PC-9 (cell line): ENCODE measurements around the gene BANF2. TPM values are rescaled to one million over a fixed set of nuclear protein-coding genes. Genes with fewer than 3 reads are reported as not detected.

Source experiments
- BruUV-seq: library from RNA; stranded (reverse); fragments of 400-500 nt; replicated peaks from 2 replicates; lab custom pipeline; 2021; lab: Mats Ljungman, UMichigan
- CTCF ChIA-PET: fragments of 300-600 bp; sonication (Branson Sonifier 250); formaldehyde crosslinking; loops from one replicate; lab custom pipeline; 2022; ENCODE audit warnings: antibody characterized with exemption; lab: Charles Lee
- POLR2A ChIA-PET: fragments of 300-600 bp; sonication (Branson Sonifier 250); formaldehyde crosslinking; loops from one replicate; lab custom pipeline; 2022; ENCODE audit warnings: antibody characterized with exemption; ENCODE audit not compliant: unreplicated experiment; lab: Charles Lee
- DNase-seq, 2 experiments: peaks; one replicate each; pipeline versions ENCODE4 v3.0.0 to v3.0.0-alpha.2; 2015 to 2022; ENCODE audit warnings: mixed read lengths in 1 of 2
- H2AFZ ChIP-seq: fragments of 200-600 bp; sonication (generic); 2 replicates; pipeline ENCODE4 v1.8.1; 2017; ENCODE audit warnings: antibody characterized with exemption
- H3F3A ChIP-seq: fragments of 200-600 bp; sonication (generic); 2 replicates; pipeline ENCODE4 v1.8.1; 2017; ENCODE audit warnings: antibody characterized with exemption, mild to moderate bottlenecking, low read depth; ENCODE audit not compliant: insufficient read depth
- H3K27ac ChIP-seq: fragments of 200-600 bp; sonication (generic); 2 replicates; pipeline ENCODE4 v1.6.1; 2016; ENCODE audit warnings: mixed run types
- H3K27me3 ChIP-seq: fragments of 200-600 bp; sonication (generic); 2 replicates; pipeline ENCODE4 v1.6.1; 2016; ENCODE audit warnings: low read depth, mixed run types; ENCODE audit not compliant: insufficient read depth
- H3K36me3 ChIP-seq: fragments of 200-600 bp; sonication (generic); 2 replicates; pipeline ENCODE4 v1.6.1; 2016; ENCODE audit warnings: low read depth, mixed run types
- H3K4me1 ChIP-seq: fragments of 200-600 bp; sonication (generic); replicated peaks from 2 replicates; pipeline ENCODE4 v1.6.1; 2016; ENCODE audit warnings: mixed run types; ENCODE audit not compliant: insufficient read depth
- H3K4me2 ChIP-seq: fragments of 200-600 bp; sonication (generic); 2 replicates; pipeline ENCODE4 v1.6.1; 2017; ENCODE audit warnings: mixed run types
- H3K4me3 ChIP-seq: fragments of 200-600 bp; sonication (generic); 2 replicates; pipeline ENCODE4 v1.6.1; 2016; ENCODE audit warnings: mixed run types
- H3K79me2 ChIP-seq: fragments of 200-600 bp; sonication (generic); 2 replicates; pipeline ENCODE4 v1.6.1; 2017; ENCODE audit warnings: low read depth, mixed run types
- H3K9me2 ChIP-seq: fragments of 200-600 bp; sonication (generic); 2 replicates; pipeline ENCODE4 v1.8.1; 2017; ENCODE audit warnings: mild to moderate bottlenecking; ENCODE audit not compliant: insufficient read depth
- H3K9me3 ChIP-seq: fragments of 200-600 bp; sonication (generic); 2 replicates; pipeline ENCODE4 v1.8.1; 2016; ENCODE audit warnings: low read depth; ENCODE audit not compliant: insufficient read depth
- H4K20me1 ChIP-seq: fragments of 200-600 bp; sonication (generic); 2 replicates; pipeline ENCODE4 v1.8.1; 2017; ENCODE audit not compliant: insufficient read depth
- EZH2 ChIP-seq: fragments of 200-600 bp; sonication (generic); IDR thresholded peaks from 2 replicates; pipeline ENCODE4 v1.8.0; 2017; ENCODE audit warnings: antibody characterized with exemption, low read depth
- intact Hi-C: fragments of 100-400 bp; cut with micrococcal nuclease; formaldehyde crosslinking; loops from one replicate; pipeline ENCODE4 v1.10.0; 2022; ENCODE audit not compliant: unreplicated experiment
- total RNA-seq: library from RNA; stranded (reverse); gene quantifications from 2 replicates; pipeline ENCODE4 v1.2.3, GENCODE V29; 2021
- TF ChIP-seq, protein P1 (sequence below): fragments of 200-600 bp; sonication (generic); conservative IDR thresholded peaks from 2 replicates; pipeline ENCODE4 v1.6.1; 2017; ENCODE audit warnings: mixed run types, antibody characterized with exemption, mild to moderate bottlenecking, moderate library complexity

The BANF2 gene
- total RNA-seq, 1 experiment from 2014 or later: not detected

DNA sequence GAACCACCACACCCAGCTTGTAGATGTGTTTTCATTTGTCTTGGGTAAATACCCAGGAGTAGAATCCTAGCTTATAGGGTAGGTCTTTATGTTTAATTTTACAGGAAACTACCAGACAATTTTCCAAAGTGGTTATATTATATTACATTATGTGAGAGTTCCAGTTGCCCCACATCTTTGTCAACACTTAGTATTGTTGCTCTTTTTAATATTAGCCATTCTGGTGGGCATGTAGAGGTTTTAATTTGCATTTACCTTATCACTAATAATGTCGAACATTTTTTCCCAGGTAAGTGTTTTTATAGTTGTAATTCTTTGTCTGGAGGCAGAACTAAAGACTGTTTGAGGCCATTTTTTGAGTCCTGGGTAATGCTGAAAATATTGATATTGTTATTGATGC, 3.5 kb upstream of the BANF2 start:
- Histone ChIP-seq H3K36me3 (no peaks in the 10 kb centered on the region), H3K27ac (no peak overlapping the region), H3K4me2 (no peak overlapping the region), H3K9me2 (no peaks in the 10 kb centered on the region), H3K4me3 (no peak overlapping the region), H2AFZ (no peak overlapping the region), H3K27me3 (no peaks in the 10 kb centered on the region), H4K20me1 (no peaks in the 10 kb centered on the region), H3K79me2 (no peaks in the 10 kb centered on the region), H3F3A (no peaks in the 10 kb centered on the region), H3K9me3 (no peaks in the 10 kb centered on the region), H3K4me1 (no peaks in the 10 kb centered on the region)
- BruUV-seq: no TSS peak
- ChIA-PET POLR2A (no interaction called here), CTCF (no interaction called here)
- no peak for TF ChIP-seq EZH2
- TF ChIP-seq, protein P1, sequence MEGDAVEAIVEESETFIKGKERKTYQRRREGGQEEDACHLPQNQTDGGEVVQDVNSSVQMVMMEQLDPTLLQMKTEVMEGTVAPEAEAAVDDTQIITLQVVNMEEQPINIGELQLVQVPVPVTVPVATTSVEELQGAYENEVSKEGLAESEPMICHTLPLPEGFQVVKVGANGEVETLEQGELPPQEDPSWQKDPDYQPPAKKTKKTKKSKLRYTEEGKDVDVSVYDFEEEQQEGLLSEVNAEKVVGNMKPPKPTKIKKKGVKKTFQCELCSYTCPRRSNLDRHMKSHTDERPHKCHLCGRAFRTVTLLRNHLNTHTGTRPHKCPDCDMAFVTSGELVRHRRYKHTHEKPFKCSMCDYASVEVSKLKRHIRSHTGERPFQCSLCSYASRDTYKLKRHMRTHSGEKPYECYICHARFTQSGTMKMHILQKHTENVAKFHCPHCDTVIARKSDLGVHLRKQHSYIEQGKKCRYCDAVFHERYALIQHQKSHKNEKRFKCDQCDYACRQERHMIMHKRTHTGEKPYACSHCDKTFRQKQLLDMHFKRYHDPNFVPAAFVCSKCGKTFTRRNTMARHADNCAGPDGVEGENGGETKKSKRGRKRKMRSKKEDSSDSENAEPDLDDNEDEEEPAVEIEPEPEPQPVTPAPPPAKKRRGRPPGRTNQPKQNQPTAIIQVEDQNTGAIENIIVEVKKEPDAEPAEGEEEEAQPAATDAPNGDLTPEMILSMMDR: no peak
- DNase-seq: no peak
- intact Hi-C loops: no loop called here

DNA sequence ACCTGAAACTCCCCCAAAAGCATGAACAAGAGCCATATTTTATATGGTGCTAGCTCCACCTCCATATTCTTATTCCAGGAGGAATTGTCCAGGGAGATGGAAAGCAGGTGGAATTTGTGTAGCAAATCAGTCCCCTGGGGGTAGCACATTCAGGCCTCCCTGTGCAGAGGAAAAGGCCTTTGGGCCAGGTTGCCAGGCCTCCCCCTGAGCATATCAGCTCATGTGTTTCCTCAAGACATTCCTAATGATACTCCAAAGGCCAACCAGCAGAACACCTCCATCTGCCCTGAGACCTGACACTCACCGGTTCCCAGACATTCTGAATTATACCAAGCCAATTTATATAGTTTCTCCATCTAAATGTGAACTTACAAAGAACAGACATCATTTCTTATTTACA, 2.6 kb upstream of the BANF2 start:
- H3K9me3 ChIP-seq: no peaks in the 10 kb centered on the region
- H3K4me1 ChIP-seq: no peaks in the 10 kb centered on the region
- TF ChIP-seq, protein P1: no peak
- no peak for TF ChIP-seq EZH2
- no TSS peak for BruUV-seq
- no peaks in the 10 kb centered on the region for H4K20me1 ChIP-seq
- no peaks in the 10 kb centered on the region for H3K79me2 ChIP-seq
- H3K4me2 ChIP-seq: no peak overlapping the region
- H3K36me3 ChIP-seq: no peaks in the 10 kb centered on the region
- H3K9me2 ChIP-seq: no peaks in the 10 kb centered on the region
- H3K27me3 ChIP-seq: no peaks in the 10 kb centered on the region
- no peak overlapping the region for H3K27ac ChIP-seq
- POLR2A ChIA-PET: no interaction called here
- no peak for DNase-seq
- no peak overlapping the region for H2AFZ ChIP-seq
- H3F3A ChIP-seq: no peaks in the 10 kb centered on the region
- CTCF ChIA-PET: no interaction called here
- H3K4me3 ChIP-seq: no peak overlapping the region
- intact Hi-C loops: no loop called here

DNA sequence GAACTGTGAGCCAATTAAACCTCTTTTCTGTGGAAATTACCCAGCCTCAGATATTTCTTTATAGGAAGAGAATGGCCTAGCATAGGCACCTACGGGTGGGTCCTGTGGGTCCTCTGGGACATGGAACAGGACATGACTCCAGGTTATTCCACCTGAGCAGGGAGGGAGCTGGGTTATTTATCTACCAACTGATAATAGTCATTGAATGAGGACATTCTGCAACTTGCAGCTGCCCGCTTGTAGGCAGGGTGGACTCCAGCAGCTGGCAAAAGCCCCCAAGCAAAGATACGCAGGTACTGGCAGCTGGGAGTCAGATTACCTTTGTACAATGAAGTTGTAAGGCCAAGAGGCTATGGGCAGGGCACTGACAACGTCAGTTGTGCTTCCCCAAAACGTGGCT, 1.4 kb upstream of the BANF2 start:
- DNase-seq: no peak
- Histone ChIP-seq H3K4me3 (no peak overlapping the region), H3K4me1 (no peaks in the 10 kb centered on the region), H3K27me3 (no peaks in the 10 kb centered on the region), H3K79me2 (no peaks in the 10 kb centered on the region), H3F3A (no peaks in the 10 kb centered on the region), H4K20me1 (no peaks in the 10 kb centered on the region), H3K9me2 (no peaks in the 10 kb centered on the region), H3K27ac (no peak overlapping the region), H3K4me2 (no peak overlapping the region), H2AFZ (no peak overlapping the region), H3K9me3 (no peaks in the 10 kb centered on the region), H3K36me3 (no peaks in the 10 kb centered on the region)
- no TSS peak for BruUV-seq
- intact Hi-C loops: no loop called here
- ChIA-PET POLR2A (interaction anchor here (0.6 kb wide), 1 partner anchor 1203 kb away, joined by 6 read pairs; no protein-coding TSS in a partner anchor), CTCF (interaction anchor here (0.6 kb wide), 2 partner anchors 16 to 219 kb away, joined by 3 to 17 read pairs; no protein-coding TSS in a partner anchor)
- no peak for TF ChIP-seq EZH2
- TF ChIP-seq, protein P1: no peak
